ENCODE results near the gene TBC1D14.
A peak's percentile ranks its signal among the peaks of the same experiment; 100 is the strongest.

TBC1D14 gene

DNA sequence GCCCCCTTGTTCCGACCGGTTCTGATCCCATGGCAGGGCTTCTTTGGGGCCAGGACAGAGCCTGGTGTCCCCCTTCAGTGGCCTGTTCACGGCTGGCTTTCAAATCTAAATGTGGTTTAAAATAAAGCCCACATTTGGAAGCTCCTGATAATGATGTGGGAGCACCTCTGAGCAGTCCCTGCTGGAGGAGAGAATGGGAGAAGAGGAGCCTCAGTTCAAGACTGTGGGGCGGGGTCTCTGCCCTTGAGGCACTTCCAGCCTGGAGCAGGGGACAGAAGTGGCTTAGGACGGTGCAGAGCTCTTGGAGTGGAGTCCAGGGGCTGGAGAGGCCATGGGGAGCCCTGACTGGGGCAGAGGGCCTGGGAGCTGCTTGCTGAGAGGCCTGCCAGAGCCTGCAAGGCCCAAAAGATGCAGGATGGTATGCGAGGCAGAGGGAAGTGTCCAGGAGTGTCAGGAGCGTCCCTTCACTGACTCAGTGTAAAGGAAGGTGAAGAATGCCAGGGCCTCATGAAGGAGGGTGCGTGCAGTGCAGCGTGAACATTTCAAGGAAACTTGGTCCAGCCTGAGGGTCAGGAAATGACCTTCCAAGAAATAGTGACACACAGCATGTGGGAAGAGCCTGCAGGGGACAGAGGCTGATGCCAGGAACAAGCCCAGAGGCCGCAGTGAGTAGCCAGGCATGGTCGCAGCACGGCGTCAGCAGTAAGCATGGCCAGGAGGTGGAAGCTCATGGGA is 112.5 kb downstream of the TBC1D14 start:
- no peak for DNase-seq

DNA sequence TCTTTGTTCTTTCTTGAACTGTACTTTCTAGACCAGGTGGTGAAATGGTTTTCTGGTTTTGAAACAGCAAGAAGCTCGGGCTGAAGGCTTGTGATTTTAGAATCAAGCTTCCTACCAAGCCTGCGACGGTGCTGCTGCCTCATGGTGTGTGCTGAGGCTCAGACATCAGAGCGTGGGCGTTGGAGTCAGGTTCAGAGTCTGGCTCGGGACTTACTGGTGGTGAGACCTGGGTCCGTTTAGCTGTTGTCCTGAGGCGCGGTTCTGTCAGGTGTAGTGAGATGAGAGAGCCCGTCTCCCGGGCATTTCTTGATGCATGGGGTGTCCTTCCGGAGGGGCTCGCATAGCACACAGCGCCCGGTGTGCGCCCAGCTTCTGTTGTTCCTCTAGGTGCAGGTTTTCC is 113.9 kb downstream of the TBC1D14 start:
- no peak for DNase-seq

DNA sequence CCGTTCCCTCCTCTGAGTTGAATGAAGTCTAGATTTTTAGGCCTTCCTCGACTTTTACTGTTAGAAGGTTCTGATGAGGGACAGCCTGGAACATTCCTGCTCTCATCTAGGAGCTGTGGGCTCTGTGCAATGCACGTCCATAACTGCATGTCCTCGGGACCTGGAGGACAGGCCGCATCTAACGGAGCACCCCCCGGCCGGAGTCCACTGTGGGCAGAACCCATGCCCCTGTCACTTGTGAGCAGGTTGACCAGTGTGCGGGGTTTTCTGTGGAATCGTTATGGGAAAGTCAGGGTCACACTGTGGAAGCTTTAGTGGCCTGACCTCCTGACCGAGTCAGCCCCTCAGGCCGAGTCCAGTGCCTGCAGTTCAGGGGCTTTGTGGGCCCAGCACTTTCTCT is 114.3 kb downstream of the TBC1D14 start:
- no peak for DNase-seq

DNA sequence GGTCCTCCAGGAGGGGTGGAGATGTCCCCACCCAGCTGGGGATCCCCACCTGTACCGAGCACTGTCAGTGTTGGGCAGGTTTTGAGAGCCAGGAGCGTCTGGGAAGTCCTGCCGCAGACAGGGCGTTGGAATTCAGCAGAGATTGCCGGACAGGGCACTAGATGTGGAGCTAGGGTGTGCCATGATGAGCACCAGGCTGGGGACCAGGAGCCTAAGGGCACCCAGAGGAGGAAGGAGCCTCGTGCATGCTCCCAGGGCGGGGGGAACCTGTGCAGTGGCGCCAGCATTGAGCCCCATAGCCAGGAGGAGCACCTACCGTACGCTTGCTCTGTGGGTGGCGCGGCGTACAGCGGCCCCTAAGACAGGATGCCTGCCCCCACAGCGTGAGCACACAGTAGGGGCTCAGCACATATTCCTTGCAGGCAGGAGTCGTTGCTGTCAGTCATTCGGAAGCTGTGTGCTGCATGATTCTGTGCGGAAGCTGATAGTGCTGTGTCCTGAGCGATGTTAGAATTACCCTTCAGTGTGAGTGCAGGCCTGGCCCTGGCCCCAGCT is 114.8 kb downstream of the TBC1D14 start:
- no peak for DNase-seq

DNA sequence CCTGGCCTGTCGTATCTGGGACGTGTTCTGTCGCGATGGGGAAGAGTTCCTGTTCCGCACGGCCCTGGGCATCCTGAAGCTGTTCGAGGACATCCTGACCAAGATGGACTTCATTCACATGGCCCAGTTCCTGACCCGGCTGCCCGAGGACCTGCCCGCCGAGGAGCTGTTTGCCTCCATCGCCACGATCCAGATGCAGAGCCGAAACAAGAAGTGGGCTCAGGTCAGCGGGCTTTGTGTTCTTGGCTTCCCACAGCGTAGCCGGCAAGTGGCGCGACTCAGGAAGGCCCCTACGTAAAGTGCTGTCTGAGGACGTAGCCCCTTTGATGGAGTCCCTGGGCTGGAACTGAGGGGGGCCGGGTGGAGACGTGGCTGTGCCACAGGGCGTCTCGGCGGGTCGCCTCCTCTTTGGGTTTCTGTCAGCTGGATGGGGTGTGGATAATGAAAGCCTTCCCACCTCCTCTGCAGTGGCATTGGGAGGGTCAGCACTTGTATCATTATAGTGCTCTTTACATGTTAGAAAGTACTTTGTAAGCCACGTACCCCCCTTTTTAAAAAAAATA is 115.5 kb downstream of the TBC1D14 start:
- no peak for DNase-seq

DNA sequence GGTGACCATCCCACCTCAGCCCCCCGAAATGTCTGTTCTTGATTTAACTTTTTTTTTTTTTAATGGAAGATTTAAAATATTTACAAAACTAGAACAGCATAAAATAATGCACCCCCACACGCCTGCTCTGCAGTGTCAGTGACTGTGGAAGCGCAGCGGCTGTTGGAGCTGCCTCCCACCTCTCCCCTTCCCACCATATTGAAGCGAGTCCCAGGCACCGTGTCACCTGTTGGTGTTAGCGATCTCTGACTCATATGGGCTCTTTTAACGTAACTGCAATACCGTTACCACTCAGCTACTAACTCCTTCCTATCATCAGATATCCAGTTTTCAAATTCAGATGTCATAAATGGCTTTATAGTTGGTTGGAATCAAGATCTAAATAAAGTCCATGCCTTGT is 116.5 kb downstream of the TBC1D14 start:
- no peak for DNase-seq

DNA sequence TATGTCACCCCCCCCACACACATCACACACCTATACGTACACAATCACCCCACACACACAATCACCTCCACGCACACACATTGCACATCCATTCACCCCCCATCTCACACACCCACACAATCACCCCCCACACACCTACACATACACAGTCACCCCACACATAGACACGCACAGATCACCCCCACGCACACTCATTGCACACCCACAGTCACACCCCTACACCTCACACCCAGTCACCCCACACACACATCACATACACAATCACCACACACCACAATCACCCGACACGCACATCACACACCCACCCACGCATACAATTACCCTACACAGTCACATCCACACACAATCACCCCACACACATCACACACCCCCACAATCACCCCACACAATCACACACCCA is 117.7 kb downstream of the TBC1D14 start:
- DNase-seq = no peak

DNA sequence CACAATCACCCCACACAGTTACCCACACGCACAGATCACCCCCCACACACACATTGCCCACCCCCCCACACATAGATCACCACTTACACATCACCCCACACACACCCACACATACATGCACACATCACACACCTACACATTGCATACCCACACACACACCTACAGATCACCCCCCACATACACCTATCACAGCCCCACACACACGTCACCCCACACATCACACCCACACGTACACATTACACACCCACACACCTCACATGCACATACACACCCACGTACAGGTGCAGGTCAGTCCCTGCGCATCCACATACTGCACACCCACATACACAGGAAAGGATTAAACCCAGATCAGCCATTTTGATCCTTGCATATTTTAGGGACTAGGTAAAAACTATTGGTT is 118.3 kb downstream of the TBC1D14 start:
- DNase-seq = no peak

DNA sequence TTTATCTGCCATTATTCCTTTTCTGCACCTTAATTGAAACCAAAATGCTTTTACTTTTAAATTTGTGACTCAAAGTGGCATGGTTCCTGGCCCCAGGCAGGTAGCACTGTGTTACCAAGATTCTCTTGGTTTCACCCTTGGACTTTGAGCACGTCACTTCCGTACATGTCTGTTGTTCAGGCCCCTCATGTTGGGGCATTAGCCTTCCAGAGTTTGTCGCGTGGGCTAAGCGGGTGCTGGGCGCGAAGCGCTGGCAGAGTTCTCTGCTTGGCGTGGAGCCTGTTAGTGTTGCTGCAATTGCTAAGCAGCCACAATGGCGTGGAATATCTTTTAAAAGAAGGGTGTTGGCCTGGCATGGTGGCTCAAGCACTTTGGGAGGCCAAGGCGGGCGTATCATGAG is 119.6 kb downstream of the TBC1D14 start:
- no peak for DNase-seq

DNA sequence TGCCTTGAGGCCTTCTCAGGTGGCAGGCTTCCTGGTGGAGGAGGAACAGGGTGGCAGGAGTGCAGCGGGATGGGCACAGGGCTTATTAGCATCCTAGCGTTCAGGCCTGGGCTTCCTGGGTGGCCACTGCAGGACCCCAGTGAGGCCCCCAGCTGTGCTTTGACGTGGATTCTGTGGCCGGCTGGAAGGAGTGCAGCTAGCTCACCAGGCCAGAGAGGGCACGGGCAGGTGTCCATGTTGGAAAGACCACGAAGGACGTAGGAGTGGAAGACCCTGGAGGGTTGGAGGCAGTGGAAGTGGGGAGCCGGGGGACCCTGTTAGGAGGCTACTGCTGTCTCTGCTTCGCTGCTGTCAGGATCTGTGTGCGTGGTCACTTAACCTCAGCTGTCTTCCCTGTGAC is 120.3 kb downstream of the TBC1D14 start:
- no peak for DNase-seq

DNA sequence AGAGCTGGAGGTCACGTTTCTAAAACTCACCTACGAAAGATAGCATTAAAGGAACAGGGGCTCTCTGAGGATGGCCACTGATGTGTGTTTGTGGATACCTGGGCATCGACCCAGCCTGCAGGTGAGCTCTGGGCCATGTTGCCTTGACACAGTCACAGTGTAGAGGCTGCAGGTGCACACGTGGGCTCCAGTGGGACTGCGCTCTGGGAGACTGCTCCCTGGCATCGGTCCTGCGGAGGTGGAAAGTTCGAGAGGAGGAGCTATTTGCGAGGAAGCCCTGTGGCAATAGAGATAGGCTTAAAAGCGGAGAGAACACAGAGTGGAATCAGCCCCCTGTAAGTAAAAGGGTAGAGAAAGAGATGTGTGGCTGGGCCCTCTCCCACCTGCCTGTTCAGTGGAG is 121.2 kb downstream of the TBC1D14 start:
- DNase-seq = no peak

DNA sequence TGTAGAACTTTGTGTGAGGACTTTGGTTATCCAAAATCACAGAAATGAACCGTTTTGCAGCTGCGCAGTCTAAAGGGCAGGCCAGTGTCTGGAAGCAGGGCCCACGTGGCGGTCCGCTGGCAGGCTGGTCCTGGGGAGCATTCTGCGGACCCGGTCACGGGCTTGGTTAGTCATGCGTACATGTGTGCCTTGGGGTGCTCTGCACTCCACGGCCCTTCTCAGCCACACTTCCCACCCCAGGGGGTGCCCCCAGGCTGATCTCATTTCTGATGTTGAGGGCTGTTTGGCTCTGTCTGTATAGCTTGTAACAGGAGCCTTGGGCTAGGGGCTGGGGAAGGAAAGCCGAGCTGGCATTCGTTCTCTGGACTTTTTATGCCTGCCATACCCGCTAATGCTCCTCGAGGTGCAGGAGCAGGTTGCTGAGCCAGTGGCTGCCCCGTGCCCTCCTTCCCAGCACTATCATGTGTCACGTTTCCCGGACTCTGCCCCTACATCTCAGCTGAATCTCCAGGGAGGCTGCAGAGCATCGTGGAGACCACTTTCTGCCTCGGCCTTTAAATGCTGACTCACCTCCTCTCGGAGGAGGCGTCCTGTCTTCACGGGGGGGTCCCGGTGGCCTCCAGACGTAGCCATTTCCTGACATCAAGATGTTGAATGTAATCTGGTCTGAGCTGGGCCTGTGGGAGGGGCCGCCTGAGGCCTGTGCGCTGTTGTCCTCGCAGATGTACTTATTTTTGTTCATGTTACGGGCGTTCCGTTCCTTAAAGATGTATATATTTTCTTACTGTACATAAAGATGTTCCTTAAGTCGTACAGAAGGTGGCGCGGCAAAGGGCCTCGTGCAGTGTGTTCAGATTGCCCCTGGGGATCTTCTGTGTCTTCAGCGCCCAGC is 122.2 kb downstream of the TBC1D14 start:
- peak; percentile 44 for DNase-seq

DNA sequence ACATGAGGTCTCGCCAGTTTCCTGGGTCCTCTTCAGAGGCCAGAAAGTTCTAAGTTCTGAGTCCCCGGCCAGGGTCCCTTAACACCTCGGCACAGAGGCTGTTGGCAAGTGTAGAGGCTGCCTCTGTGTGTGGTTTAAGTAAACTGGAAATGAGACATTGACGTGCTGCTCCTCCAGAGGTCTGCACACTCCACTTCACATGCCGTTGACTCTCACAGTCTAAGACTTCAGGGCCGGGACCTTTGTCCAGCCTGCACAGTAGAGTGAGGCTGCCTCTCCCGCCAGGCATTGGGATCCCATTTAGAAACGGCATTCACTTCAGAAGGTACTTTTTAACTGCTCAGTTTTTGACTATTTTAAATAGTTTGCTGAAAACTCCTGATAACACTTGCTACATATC is 123.0 kb downstream of the TBC1D14 start:
- DNase-seq = no peak

DNA sequence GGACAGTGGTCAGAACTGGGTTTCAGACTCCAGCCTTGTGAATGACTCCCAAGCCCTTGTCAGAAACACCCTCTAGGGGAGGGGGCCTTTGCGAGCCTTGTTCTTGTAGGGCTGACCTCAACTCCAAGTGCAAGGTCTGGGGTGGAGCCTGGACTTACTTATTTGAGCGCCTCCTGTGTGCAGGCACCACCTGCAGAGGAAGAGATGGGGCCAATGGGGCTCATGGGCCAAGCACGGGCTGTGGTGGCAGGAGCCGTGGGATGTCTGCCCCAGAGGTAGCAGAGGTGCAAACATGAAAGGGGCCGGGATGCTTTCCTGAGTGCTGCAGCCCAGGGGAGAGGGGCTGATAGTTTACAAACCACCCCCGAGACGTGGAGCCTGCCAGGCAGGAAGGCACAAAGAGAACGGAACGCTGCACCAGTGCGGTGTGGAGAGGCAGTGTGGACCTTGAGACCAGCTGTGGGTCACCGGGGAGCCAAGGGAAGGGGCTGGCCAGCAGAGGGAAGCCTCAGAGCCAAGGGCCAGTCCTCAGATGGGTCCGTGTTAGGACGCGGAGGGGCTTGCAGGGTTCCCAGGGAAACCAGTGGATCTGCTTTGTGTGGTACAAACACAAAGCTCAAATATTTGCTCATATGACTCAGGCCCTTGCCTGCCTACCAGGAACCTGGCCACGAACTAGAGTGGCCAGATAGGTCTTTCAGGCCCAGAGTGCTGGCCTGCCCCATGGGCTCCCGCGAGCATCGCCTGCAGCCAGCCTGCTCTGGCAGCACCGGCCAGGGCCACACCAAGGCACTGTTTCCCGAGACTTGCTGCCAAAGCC is 124.8 kb downstream of the TBC1D14 start:
- no peak for DNase-seq

DNA sequence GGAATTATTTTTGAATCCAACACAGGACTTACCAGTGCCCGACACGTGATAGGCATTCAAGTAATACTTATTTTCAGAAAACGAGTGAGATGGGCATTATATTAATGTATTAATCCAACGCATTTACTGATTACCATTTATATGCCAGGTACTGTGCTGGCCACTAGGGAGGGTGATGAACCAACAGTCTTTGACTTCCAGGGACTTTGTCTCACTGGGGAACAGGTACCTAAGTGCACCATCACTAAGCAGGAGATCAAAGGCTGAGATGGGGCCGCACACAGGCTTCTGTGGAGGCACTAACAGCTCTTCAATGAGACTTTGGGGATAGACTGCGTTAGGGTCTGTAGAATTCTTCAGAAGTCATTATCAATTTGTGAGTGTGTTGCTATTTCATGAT is 127.8 kb downstream of the TBC1D14 start:
- no peak for DNase-seq

DNA sequence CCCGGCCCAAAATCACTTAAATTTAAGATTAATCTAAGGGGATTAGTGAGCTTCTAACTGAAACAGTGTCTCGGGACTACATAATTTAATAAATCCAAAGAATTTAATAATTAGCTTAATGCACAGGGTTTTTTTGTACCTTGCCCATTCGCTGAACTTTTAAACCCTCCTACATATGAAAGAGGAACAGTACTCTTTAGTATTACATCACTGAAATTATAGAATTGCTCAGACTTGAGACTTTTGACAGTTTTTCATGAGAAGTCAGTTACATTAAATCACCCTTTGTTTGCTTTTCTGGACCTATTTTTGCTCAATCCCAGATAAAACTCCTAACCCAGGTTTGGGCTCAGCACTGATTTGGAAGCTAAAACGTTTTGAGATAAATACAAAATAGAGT is 131.1 kb downstream of the TBC1D14 start:
- DNase-seq = no peak

DNA sequence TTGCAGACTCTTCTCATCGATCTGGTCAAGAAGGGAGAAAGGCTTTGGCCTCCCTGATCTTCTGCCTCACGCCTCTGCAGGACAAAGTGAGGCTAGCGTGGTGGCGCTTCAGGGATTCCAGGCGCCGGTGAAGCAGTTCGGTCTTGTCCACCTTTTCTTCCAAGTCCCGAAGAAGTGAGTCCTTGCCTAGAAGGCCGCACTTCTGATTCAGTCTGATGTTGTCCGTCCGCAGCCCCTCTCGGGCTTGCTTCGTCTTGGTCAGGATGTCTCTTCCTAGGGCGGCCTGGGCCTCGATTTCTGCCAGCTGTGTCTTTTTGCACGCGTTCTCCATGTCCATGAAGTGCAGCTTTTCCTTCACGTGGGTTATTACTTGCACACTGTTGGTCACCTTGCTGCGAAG is 131.6 kb downstream of the TBC1D14 start:
- DNase-seq = no peak

DNA sequence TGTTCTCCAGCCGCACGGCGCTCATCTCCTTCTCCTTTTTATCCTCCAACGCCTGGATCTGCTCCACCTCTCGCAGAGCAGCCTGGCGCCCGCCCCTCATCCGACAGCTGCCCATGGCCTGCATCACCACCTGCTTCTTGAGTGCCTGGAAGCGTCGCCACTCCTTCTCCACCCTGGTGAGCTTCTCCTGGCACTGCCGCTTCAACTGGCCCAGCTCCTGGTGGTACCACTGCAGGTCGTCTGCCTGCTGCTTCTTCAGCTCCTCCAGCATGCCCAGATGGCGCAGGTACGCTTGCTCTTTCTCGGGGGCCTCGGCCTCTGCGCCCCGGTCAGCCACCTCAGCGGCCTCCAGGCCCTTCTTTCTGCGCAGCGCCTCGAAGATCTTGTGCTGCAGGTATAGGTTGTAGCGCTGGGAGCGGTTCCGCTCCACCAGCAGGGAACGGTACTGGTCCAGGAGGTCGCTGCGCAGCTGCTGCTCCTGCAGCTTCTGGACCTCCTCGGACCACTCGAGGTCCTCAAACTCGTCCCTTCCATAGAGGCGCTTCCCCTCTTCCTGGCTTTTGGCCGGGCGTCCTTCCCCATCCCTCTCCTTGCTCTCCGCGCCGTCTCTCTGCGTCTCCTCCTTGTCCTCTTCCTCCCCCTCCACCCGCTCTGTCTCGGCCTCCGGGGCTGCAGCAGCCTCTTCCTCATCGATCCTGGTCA is 132.3 kb downstream of the TBC1D14 start:
- no peak for DNase-seq

DNA sequence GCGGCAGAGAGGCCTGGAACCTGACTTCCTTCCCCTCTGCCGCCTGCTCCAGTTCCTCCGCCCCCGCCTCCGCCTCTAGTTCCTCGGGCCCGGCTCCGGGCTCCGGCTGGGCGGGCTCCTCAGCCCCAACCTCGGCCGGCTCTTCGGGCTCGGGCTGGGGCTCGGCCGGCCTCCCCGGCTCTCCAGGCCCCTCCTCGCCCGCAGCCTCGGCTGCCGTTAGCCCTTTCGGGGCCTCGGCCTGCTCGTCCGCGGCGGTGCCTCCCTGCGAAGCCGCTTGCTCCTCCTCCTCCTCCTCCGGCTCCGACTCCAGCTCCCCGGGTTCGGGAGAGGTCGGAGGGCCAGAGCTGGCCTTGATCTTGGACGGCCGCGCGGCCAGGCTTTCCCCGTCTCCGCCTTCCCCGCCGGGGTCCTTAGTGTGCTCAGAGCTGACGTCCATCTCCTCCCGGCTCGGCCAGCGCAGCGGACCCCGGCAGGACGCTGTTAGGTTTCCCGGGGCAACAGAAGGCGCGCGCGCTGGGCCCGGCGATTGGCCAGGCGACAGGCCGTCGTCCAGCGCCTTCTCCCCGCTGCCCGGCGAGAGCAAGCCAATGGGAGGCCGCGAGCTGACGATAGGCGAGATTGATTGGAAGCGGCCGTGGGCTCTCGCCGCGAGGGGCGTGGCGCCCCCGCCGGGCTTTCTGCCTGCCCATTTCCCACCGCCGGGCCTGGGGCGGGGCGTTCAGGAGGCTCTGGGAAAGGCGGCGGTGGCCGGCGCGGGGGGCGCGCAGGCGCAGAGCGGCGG is 133.1 kb downstream of the TBC1D14 start:
- DNase-seq = peak; percentile 96

DNA sequence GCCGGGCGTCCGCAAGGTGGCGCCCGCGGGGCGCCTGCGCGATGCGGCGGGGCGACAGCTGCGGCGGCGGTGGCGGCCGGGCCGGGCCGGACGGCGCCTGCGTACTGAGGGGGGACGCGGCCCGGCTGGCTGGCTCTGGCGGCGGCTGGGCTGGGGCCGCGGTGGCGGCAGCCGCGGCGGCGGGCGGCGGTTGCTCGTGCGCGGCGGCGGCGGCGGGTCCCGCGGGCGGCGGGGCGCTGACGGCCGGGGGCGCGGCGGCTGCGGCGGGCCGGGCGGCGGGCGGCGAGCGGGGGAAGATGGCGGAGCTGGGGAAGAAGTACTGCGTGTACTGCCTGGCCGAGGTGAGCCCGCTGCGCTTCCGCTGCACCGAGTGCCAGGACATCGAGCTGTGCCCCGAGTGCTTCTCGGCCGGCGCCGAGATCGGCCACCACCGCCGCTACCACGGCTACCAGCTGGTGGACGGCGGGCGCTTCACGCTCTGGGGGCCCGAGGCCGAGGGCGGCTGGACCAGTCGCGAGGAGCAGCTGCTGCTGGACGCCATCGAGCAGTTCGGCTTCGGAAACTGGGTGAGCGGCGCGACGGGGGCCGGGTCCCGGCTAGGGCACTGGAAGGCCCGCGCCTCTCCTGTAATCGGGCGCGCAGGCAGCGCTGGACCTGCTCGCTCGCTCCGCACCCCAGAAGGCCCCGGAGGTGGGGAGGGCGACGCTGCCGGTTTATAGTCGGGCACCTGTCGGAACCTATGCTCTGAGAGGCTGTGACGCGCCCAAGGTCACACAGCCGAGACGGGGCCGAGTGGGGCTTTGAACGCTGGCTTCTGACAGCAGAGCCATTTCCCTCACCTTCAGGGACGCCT is 133.9 kb downstream of the TBC1D14 start, which contains the start of gene TADA2B:
Gene TADA2B (plus strand): TSS at position 89 of the 853 bp plus-strand sequence. CDS start 208 bp downstream, at position 297.
- DNase-seq = peak; percentile 84

Data from right kidney (tissue), 1 donor.